Tibial nerve (tissue), 4 donors: ENCODE data around the gene SENP1. TPM values are rescaled to one million over a fixed set of nuclear protein-coding genes. Genes with fewer than 3 reads are reported as not detected.

Experiments used
- DNase-seq, 2 donors: peaks; one replicate each; pipeline ENCODE4 v3.0.0-alpha.2; 2019; ENCODE audit warnings: low spot score in 2 of 2
- H3K27ac ChIP-seq, 4 donors: fragments of 200-600 bp; sonication (generic) in 3 of 4; one replicate each; pipeline ENCODE4 v1.5.1; 2017 to 2019; ENCODE audit warnings: mild to moderate bottlenecking in 1 of 4
- H3K27me3 ChIP-seq, 2 donors: fragments of 200-600 bp; sonication (generic) in 1 of 2; one replicate each; pipeline versions ENCODE4 v1.5.1 to v1.6.0; 2017 to 2019
- H3K36me3 ChIP-seq, 3 donors: fragments of 200-600 bp; sonication (generic); one replicate each; pipeline ENCODE4 v1.5.1; 2018 to 2019
- H3K4me1 ChIP-seq, 4 donors: fragments of 200-600 bp; sonication (generic) in 3 of 4; one replicate each; pipeline ENCODE4 v1.5.1; 2017 to 2019
- H3K4me3 ChIP-seq, 4 donors: fragments of 200-600 bp; sonication (generic) in 3 of 4; one replicate each; pipeline ENCODE4 v1.5.1; 2017 to 2019; ENCODE audit warnings: mild to moderate bottlenecking in 1 of 4, moderate library complexity in 1 of 4
- H3K9me3 ChIP-seq, 4 donors: fragments of 200-600 bp; sonication (generic) in 3 of 4; one replicate each; pipeline ENCODE4 v1.5.1; 2017 to 2019
- CTCF ChIP-seq, 5 experiments: fragments of 200-600 bp in 3 of 5; fragments of 450-650 bp in 2 of 5; sonication (generic) in 3 of 5; IDR thresholded peaks; one replicate each; pipeline ENCODE4 v1.5.1; 2016 to 2019; ENCODE audit warnings: antibody characterized with exemption in 5 of 5, mild to moderate bottlenecking in 3 of 5, moderate library complexity in 2 of 5
- EP300 ChIP-seq, 2 donors: sonication (generic); formaldehyde crosslinking; IDR thresholded peaks; one replicate each; pipeline ENCODE4 v1.6.1; 2017; ENCODE audit warnings: antibody characterized with exemption in 2 of 2, mild to moderate bottlenecking in 1 of 2
- POLR2A ChIP-seq, 2 donors: fragments of 450-650 bp; IDR thresholded peaks; one replicate each; pipeline ENCODE4 v1.6.1; 2017; ENCODE audit warnings: antibody characterized with exemption in 2 of 2, mild to moderate bottlenecking in 2 of 2, moderate library complexity in 2 of 2
- WGBS, 2 donors: methylation state at CpG; one replicate each; pipeline ENCODE4 v1.1.5; 2018; 5-methylcytosine and 5-hydroxymethylcytosine counted together
- total RNA-seq, 4 donors: library from RNA; depleted of rRNA; stranded (reverse); fragments of >200 nt; gene quantifications; one replicate each; pipeline ENCODE4 v1.1.0, GENCODE V29; 2016

The SENP1 gene
- total RNA-seq, 4 donors from 2014 or later = 14.7 to 40.0 (median 21.1) TPM

DNA sequence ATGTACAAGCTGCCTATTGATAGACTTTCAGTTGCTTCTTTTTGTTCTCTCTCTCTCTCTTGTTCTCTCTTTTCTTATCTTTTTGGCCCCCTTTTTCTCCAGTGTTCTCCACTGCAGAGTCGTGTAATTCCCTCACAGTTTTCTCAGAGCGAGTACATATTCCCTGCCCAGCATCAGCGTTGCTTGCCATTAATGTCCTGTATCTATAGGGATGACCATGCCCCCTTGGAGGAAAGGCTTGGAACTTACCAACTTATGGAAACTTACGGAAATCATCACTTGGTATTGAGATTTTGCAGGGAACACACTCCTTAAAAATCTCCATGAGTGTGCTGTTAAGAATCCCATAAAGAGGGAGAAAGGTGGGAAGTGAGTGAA is 87.3 kb downstream of the SENP1 start:
- Histone ChIP-seq H3K27ac (no peak overlapping the region), H3K4me3 (no peak overlapping the region), H3K36me3 (no peaks in the 10 kb centered on the region), H3K9me3 (no peaks in the 10 kb centered on the region), H3K27me3 (peaks cover 0 to 21% of the 10 kb centered on the region in 2 donors), H3K4me1 (no peaks in the 10 kb centered on the region)
- TF ChIP-seq EP300 (IDR thresholded peaks at IDR 0.05) (no peak), CTCF (IDR thresholded peaks at IDR 0.05) (no peak), POLR2A (IDR thresholded peaks at IDR 0.05) (no peak)
- 72 to 73% methylated on average over 4 of the region's 4 CpGs for WGBS, 2 donors
- no peak for DNase-seq

- Histone ChIP-seq H3K27me3 (peaks cover 0 to 21% of the 10 kb centered on the region in 2 donors), H3K36me3 (no peaks in the 10 kb centered on the region), H3K27ac (no peak overlapping the region), H3K4me3 (no peak overlapping the region), H3K4me1 (no peaks in the 10 kb centered on the region), H3K9me3 (no peaks in the 10 kb centered on the region)
- TF ChIP-seq POLR2A (IDR thresholded peaks at IDR 0.05) (no peak), CTCF (IDR thresholded peaks at IDR 0.05) (no peak)
- WGBS, 2 donors = 76 to 84% methylated on average over 4 of the region's 4 CpGs
- DNase-seq = no peak
These were observed 87.8 kb downstream of the SENP1 start for GRCh38 chr12:48017921-48018617.

DNA sequence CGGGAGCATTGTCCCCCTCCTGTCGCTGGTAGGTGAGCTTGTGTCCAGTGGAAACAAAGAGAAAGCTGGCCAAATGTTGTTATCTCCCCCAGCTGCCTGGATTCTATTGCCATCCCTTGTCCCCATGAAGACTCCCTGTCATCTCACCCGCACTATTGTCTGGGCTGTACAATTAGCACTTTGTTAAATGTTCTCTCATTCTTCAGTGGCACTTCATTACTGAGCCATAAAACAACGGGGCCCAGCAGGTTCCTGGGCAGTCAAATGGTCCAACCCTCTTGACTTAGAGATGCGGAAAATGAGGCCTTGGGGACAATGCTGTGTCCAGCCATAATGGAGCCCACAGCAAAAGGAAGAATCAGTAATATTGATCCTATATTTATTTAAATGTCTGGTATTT is 88.4 kb downstream of the SENP1 start:
- Histone ChIP-seq H3K27ac (no peak overlapping the region), H3K27me3 (peaks cover 0 to 15% of the 10 kb centered on the region in 2 donors), H3K9me3 (no peaks in the 10 kb centered on the region), H3K4me3 (no peak overlapping the region), H3K4me1 (no peaks in the 10 kb centered on the region), H3K36me3 (no peaks in the 10 kb centered on the region)
- whole genome bisulfite sequencing, 2 donors = 56 to 61% methylated on average over 5 of the region's 5 CpGs
- DNase-seq = no peak
- TF ChIP-seq EP300 (IDR thresholded peaks at IDR 0.05) = no peak
- no peak for TF ChIP-seq POLR2A (IDR thresholded peaks at IDR 0.05)
- TF ChIP-seq CTCF (IDR thresholded peaks at IDR 0.05) = no peak

- H3K4me1 ChIP-seq = no peaks in the 10 kb centered on the region
- DNase-seq = no peak
- no peak overlapping the region for H3K27ac ChIP-seq
- no peaks in the 10 kb centered on the region for H3K36me3 ChIP-seq
- H3K4me3 ChIP-seq = no peak overlapping the region
- no peaks in the 10 kb centered on the region for H3K9me3 ChIP-seq
- WGBS, 2 donors = 63 to 77% methylated on average over 8 of the region's 8 CpGs
- no peak for TF ChIP-seq EP300 (IDR thresholded peaks at IDR 0.05)
- TF ChIP-seq CTCF (IDR thresholded peaks at IDR 0.05) = no peak
- no peak for TF ChIP-seq POLR2A (IDR thresholded peaks at IDR 0.05)
- peaks cover 0 to 7% of the 10 kb centered on the region in 2 donors for H3K27me3 ChIP-seq
These were observed 89.4 kb downstream of the SENP1 start for GRCh38 chr12:48016373-48017020.

DNA sequence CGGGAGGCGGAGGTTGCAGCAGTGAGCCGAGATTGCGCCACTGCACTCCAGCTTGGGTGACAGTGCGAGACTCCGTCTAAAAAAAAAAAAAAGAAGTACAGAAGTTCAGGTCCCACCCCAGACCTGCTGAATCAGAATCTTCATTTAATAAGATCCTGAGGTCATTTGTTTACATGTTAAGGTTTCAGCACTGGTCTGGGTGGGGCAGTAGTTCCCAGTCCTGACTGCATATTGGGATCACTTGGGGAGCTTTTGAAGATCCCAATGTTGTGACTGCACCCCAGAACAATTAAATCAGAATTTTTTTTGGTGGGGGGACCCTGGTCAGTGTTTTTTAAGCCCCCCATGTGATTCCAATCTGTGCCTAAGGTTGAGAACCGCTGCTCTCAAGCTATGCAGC is 89.9 kb downstream of the SENP1 start:
- Histone ChIP-seq H3K4me1 (no peaks in the 10 kb centered on the region), H3K27me3 (peaks cover 0 to 8% of the 10 kb centered on the region in 2 donors), H3K4me3 (no peak overlapping the region), H3K36me3 (no peaks in the 10 kb centered on the region), H3K27ac (no peak overlapping the region), H3K9me3 (no peaks in the 10 kb centered on the region)
- no peak for DNase-seq
- 88% methylated on average over 7 of the region's 7 CpGs for WGBS, 2 donors
- TF ChIP-seq CTCF (IDR thresholded peaks at IDR 0.05) = no peak
- TF ChIP-seq EP300 (IDR thresholded peaks at IDR 0.05) = no peak
- no peak for TF ChIP-seq POLR2A (IDR thresholded peaks at IDR 0.05)
